HepG2 (cell line): Measurements from ENCODE around the gene CMIP. TPM values are rescaled to one million over a fixed set of nuclear protein-coding genes. Genes with fewer than 3 reads are reported as not detected.

ENCODE experiments used
- ATF7 ChIP-seq, 2 experiments: fragments of 450-650 bp in 1 of 2; sonication (generic) in 1 of 2; formaldehyde crosslinking in 1 of 2; IDR thresholded peaks; 2 replicates each; pipeline versions ENCODE4 v1.4.0 to v1.6.1; 2016 to 2020; ENCODE audit warnings: antibody characterized with exemption in 1 of 2, mild to moderate bottlenecking in 1 of 2, missing genetic modification reagents in 1 of 2
- ATM ChIP-seq: fragments of 450-650 bp; IDR thresholded peaks from 2 replicates; pipeline ENCODE4 v1.7.1; 2017; ENCODE audit warnings: mild to moderate bottlenecking, borderline replicate concordance
- BORCS8-MEF2B ChIP-seq: sonication (generic); formaldehyde crosslinking; IDR thresholded peaks from 2 replicates; pipeline ENCODE4 v1.8.0; 2022; ENCODE audit warnings: mild to moderate bottlenecking, missing genetic modification reagents
- CHD4 ChIP-seq: fragments of 200-600 bp; sonication (generic); IDR thresholded peaks from 2 replicates; pipeline ENCODE4 v1.7.0; 2017; ENCODE audit warnings: mild to moderate bottlenecking, low read length, borderline replicate concordance
- EED ChIP-seq: sonication (generic); formaldehyde crosslinking; IDR thresholded peaks from 2 replicates; pipeline ENCODE4 v1.5.0; 2020; ENCODE audit warnings: mild to moderate bottlenecking, missing genetic modification reagents
- FOXA3 ChIP-seq: IDR thresholded peaks from 2 replicates; pipeline ENCODE4 v1.6.1; 2016; ENCODE audit warnings: missing genetic modification reagents, missing compliant biosample characterization
- FOXK1 ChIP-seq: sonication (generic); formaldehyde crosslinking; IDR thresholded peaks from 2 replicates; pipeline ENCODE4 v1.4.0; 2020; ENCODE audit warnings: low read depth, missing genetic modification reagents, borderline replicate concordance
- HIVEP1 ChIP-seq: sonication (generic); formaldehyde crosslinking; IDR thresholded peaks from 2 replicates; pipeline ENCODE4 v1.4.0; 2020; ENCODE audit warnings: mild to moderate bottlenecking, missing genetic modification reagents
- HNF4G ChIP-seq, 2 experiments: sonication (generic) in 1 of 2; formaldehyde crosslinking in 1 of 2; IDR thresholded peaks; 2 replicates each; pipeline versions ENCODE4 v1.4.0 to v1.6.1; 2011 to 2020; ENCODE audit warnings: borderline replicate concordance in 2 of 2, low read depth in 2 of 2, mild to moderate bottlenecking in 2 of 2, low read length in 1 of 2, missing genetic modification reagents in 1 of 2, moderate library complexity in 1 of 2
- JARID2 ChIP-seq: sonication (generic); formaldehyde crosslinking; IDR thresholded peaks from 2 replicates; pipeline ENCODE4 v1.8.1; 2023; ENCODE audit warnings: missing genetic modification reagents, inconsistent platforms; ENCODE audit not compliant: insufficient replicate concordance
- MEF2D ChIP-seq: sonication (generic); formaldehyde crosslinking; IDR thresholded peaks from 2 replicates; pipeline ENCODE4 v1.5.1; 2020; ENCODE audit warnings: mild to moderate bottlenecking, missing genetic modification reagents
- NFKBIZ ChIP-seq: IDR thresholded peaks from 2 replicates; pipeline ENCODE4 v1.6.1; 2018; ENCODE audit warnings: missing genetic modification reagents, missing compliant biosample characterization
- POLR2AphosphoS2 ChIP-seq: IDR thresholded peaks from 2 replicates; pipeline ENCODE4 v1.6.1; 2011; ENCODE audit warnings: low read depth, low read length, improper control_type of control experiment
- RNF219 ChIP-seq: sonication (generic); formaldehyde crosslinking; IDR thresholded peaks from 2 replicates; pipeline ENCODE4 v1.5.0; 2020; ENCODE audit warnings: mild to moderate bottlenecking, missing genetic modification reagents
- SIX1 ChIP-seq: sonication (generic); formaldehyde crosslinking; IDR thresholded peaks from 2 replicates; pipeline ENCODE4 v1.4.0; 2020; ENCODE audit warnings: missing genetic modification reagents, borderline replicate concordance
- ZBTB20 ChIP-seq: sonication (generic); formaldehyde crosslinking; IDR thresholded peaks from 2 replicates; pipeline ENCODE4 v1.8.1; 2023; ENCODE audit warnings: missing genetic modification reagents, low read depth, mild to moderate bottlenecking, borderline replicate concordance
- ZBTB37 ChIP-seq: sonication (generic); formaldehyde crosslinking; IDR thresholded peaks from 2 replicates; pipeline ENCODE4 v1.4.0; 2020; ENCODE audit warnings: mild to moderate bottlenecking, missing genetic modification reagents
- ZNF136 ChIP-seq: sonication (generic); formaldehyde crosslinking; IDR thresholded peaks from 2 replicates; pipeline ENCODE4 v1.8.1; 2022; ENCODE audit warnings: low read depth, mild to moderate bottlenecking, moderate library complexity, missing genetic modification reagents
- ZNF30 ChIP-seq: sonication (generic); formaldehyde crosslinking; IDR thresholded peaks from 2 replicates; pipeline ENCODE4 v1.5.0; 2020; ENCODE audit warnings: mild to moderate bottlenecking, missing genetic modification reagents
- ZNF333 ChIP-seq: sonication (generic); formaldehyde crosslinking; IDR thresholded peaks from 2 replicates; pipeline ENCODE4 v1.4.0; 2020; ENCODE audit warnings: mild to moderate bottlenecking, missing genetic modification reagents, borderline replicate concordance
- ZNF337 ChIP-seq: sonication (generic); formaldehyde crosslinking; IDR thresholded peaks from 2 replicates; pipeline ENCODE4 v1.5.1; 2020; ENCODE audit warnings: missing genetic modification reagents, low read depth, mild to moderate bottlenecking, borderline replicate concordance
- ZNF556 ChIP-seq: sonication (generic); formaldehyde crosslinking; IDR thresholded peaks from 2 replicates; pipeline ENCODE4 v1.4.0; 2020; ENCODE audit warnings: mild to moderate bottlenecking, missing genetic modification reagents, borderline replicate concordance
- ZNF564 ChIP-seq: sonication (generic); formaldehyde crosslinking; IDR thresholded peaks from 2 replicates; pipeline ENCODE4 v1.8.1; 2023; ENCODE audit warnings: mild to moderate bottlenecking, missing genetic modification reagents
- ZNF773 ChIP-seq: sonication (generic); formaldehyde crosslinking; IDR thresholded peaks from 2 replicates; pipeline ENCODE4 v1.4.0; 2020; ENCODE audit warnings: missing genetic modification reagents, borderline replicate concordance
- ZSCAN21 ChIP-seq: sonication (generic); formaldehyde crosslinking; IDR thresholded peaks from 2 replicates; pipeline ENCODE4 v1.8.0; 2022; ENCODE audit warnings: mild to moderate bottlenecking, missing genetic modification reagents, moderate library complexity, borderline replicate concordance
- polyA plus RNA-seq, 8 experiments: library from polyadenylated mRNA; depleted of rRNA in 3 of 8; stranded (reverse) in 7 of 8; unstranded in 1 of 8; fragments of >200 nt; fragmentation: Illumina TruSeq in 4 of 8; extraction: Trizol in 4 of 8; gene quantifications; 2 replicates each; pipeline versions ENCODE4 v1.2.1 to v1.2.3, GENCODE V29; 2011 to 2016; ENCODE audit warnings: low read depth in 4 of 8, missing spikeins in 1 of 8, mixed read lengths in 1 of 8; ENCODE audit not compliant: insufficient read depth in 1 of 8
- total RNA-seq, 5 experiments: library from RNA; depleted of rRNA; stranded (reverse); fragments of >200 nt; fragmentation: Illumina TruSeq; extraction: Trizol; gene quantifications; 2 replicates each; pipeline ENCODE4 v1.2.3, GENCODE V29; 2016; ENCODE audit warnings: low read depth in 1 of 5

CMIP gene
- total and polyA plus RNA-seq, 2 of the 13 experiments (the other 11 are each of a cell fraction or from before 2014, with no cell fraction given): 10.9 to 18.1 TPM

- TF ChIP-seq ZNF333 (CRISPR knock-in tag) (no peak; the same call in 1 of the 2 replicates), ZBTB20 (CRISPR knock-in tag) (peak; percentile 26; the same call in 1 of the 2 replicates), BORCS8-MEF2B (CRISPR knock-in tag) (no peak; the same call in 1 of the 2 replicates), ZSCAN21 (peak; percentile 65; the same call in 1 of the 2 replicates), MEF2D (CRISPR knock-in tag) (peak; percentile 60; the same call in 1 of the 2 replicates), FOXK1 (CRISPR knock-in tag) (peak; percentile 66; the same call in 1 of the 2 replicates), ZNF136 (peak; percentile 61; the same call in 1 of the 2 replicates), JARID2 (CRISPR knock-in tag) (peak; percentile 73), FOXA3 (CRISPR knock-in tag) (peak; percentile 78), CHD4 (peak; percentile 95), SIX1 (CRISPR knock-in tag) (0 out of 2 replicates have a peak, but pooled peaks have one; percentile 72), RNF219 (CRISPR knock-in tag) (no peak), HNF4G (IDR thresholded peaks at IDR 0.05; ENCODE audit: borderline replicate concordance, low read depth, low read length) (peak; percentile 99), HNF4G (CRISPR knock-in tag; IDR thresholded peaks at IDR 0.05; ENCODE audit: borderline replicate concordance, low read depth) (peak; percentile 100), ZNF337 (CRISPR knock-in tag) (no peak), ZBTB37 (CRISPR knock-in tag) (no peak), ZNF773 (CRISPR knock-in tag) (no peak), ZNF556 (no peak; the same call in 1 of the 2 replicates), HIVEP1 (CRISPR knock-in tag) (peak; percentile 58; the same call in 1 of the 2 replicates), ZNF30 (CRISPR knock-in tag) (no peak), POLR2AphosphoS2 (no peak), NFKBIZ (CRISPR knock-in tag) (peak; percentile 58; the same call in 1 of the 2 replicates), ZNF564 (CRISPR knock-in tag) (0 out of 2 replicates have a peak, but pooled peaks have one; percentile 24), EED (peak; percentile 64; the same call in 1 of the 2 replicates), ATF7 (IDR thresholded peaks at IDR 0.05) (no peak), ATF7 (CRISPR knock-in tag; IDR thresholded peaks at IDR 0.05) (peak; percentile 70; the same call in 1 of the 2 replicates), ATM (no peak)
Observed at GRCh38 chr16:81456523-81457325, 12.1 kb downstream of the CMIP start (continued).
